CD4-positive, alpha-beta T cell treated with Interleukin-4 for 1 hour (primary cell): ENCODE results near the gene EML2.

Source experiments
- DNase-seq, 2 donors: peaks; one replicate each; pipeline ENCODE4 v3.0.0-alpha.2; 2020 to 2022

The EML2 gene

GRCh38 chr19:45613926-45614725 is 25.1 kb downstream of the EML2 start:
- peak; percentile 43 to 44 for DNase-seq

GRCh38 chr19:45608948-45609347 is 30.2 kb downstream of the EML2 start:
- DNase-seq = no peak

- DNase-seq = peak; percentile 19 to 44
These were observed 31.8 kb downstream of the EML2 start for GRCh38 chr19:45607071-45608029.

GRCh38 chr19:45601524-45602374 is 37.4 kb downstream of the EML2 start, which contains the start of gene GPR4:
GPR4 (minus strand) TSS chr19:45602212; CDS start chr19:45591866, 10,346 bp downstream.
- DNase-seq = no peak

GRCh38 chr19:45601115-45601514 is 38.1 kb downstream of the EML2 start:
- DNase-seq = no peak

GRCh38 chr19:45600340-45600885 is 38.8 kb downstream of the EML2 start:
- DNase-seq = no peak

GRCh38 chr19:45599286-45599685 is 39.9 kb downstream of the EML2 start:
- DNase-seq = no peak

GRCh38 chr19:45598267-45599001 is 40.8 kb downstream of the EML2 start:
- DNase-seq = peak in 1 of 2 donors; percentile 13

- DNase-seq = no peak
These were observed 41.6 kb downstream of the EML2 start for GRCh38 chr19:45597425-45598111.

GRCh38 chr19:45595814-45596213 is 43.4 kb downstream of the EML2 start:
- DNase-seq = no peak

- no peak for DNase-seq
These were observed 45.7 kb downstream of the EML2 start for GRCh38 chr19:45593520-45593919.

GRCh38 chr19:45592366-45592765 is 46.8 kb downstream of the EML2 start:
- DNase-seq = no peak

GRCh38 chr19:45591638-45592005 is 47.6 kb downstream of the EML2 start:
- no peak for DNase-seq

GRCh38 chr19:45591004-45591637 is 48.1 kb downstream of the EML2 start:
- peak; percentile 28 to 33 for DNase-seq

GRCh38 chr19:45590300-45591003 is 48.7 kb downstream of the EML2 start:
- DNase-seq = no peak

GRCh38 chr19:45589768-45590167 is 49.4 kb downstream of the EML2 start:
- no peak for DNase-seq

- DNase-seq = no peak
These were observed 51.3 kb downstream of the EML2 start for GRCh38 chr19:45587873-45588272.

GRCh38 chr19:45585158-45585577 is 54.0 kb downstream of the EML2 start:
- no peak for DNase-seq

GRCh38 chr19:45584332-45585157 is 54.7 kb downstream of the EML2 start, which contains the start of gene OPA3:
OPA3 (minus strand) TSS chr19:45584802; CDS start chr19:45584764, 38 bp downstream.
- peak; percentile 99 to 100 for DNase-seq
